HUDEP-2 (cell line): ENCODE measurements around the gene TAP2.
"Not testable (repeated sequence)": the region's sequence is repeated elsewhere in the genome, so short reads cannot be mapped to it uniquely, and the experiment has no call there.

Source experiments
- DNase-seq, 76 experiments: peaks; one replicate each; lab custom pipeline; 2025; ENCODE audit not compliant: unreplicated experiment in 76 of 76; lab: John Stamatoyannopoulos, UW

The TAP2 gene

GRCh38 chr6:32838114-32838958, at the start of gene TAP2:
TSS of gene TAP2 (minus strand) at chr6:32838739. CDS start at chr6:32838233, 506 bp downstream.
- peak in 74 of 76 experiments; percentile 69 to 99 (median 95) for DNase-seq

- no peak for DNase-seq
These were observed 49.1 kb upstream of the TAP2 start for GRCh38 chr6:32887616-32888015.

GRCh38 chr6:32886681-32887383, 48.3 kb upstream of the TAP2 start:
- no peak for DNase-seq

- DNase-seq, result peak in 35 of 76 experiments; percentile 7 to 73 (median 48)
These were observed 47.3 kb upstream of the TAP2 start for GRCh38 chr6:32885698-32886286.

- DNase-seq, result no peak
These were observed 45.2 kb upstream of the TAP2 start for GRCh38 chr6:32883789-32884188.

- DNase-seq, result no peak
These were observed 44.3 kb upstream of the TAP2 start for GRCh38 chr6:32882879-32883250.

GRCh38 chr6:32880962-32881361, 42.4 kb upstream of the TAP2 start:
- not testable (repeated sequence) for DNase-seq

- DNase-seq, result no peak
These were observed 41.2 kb upstream of the TAP2 start for GRCh38 chr6:32879691-32880090.

GRCh38 chr6:32876603-32877002, 38.1 kb upstream of the TAP2 start:
- no peak for DNase-seq

- not testable (repeated sequence) for DNase-seq
These were observed 35.4 kb upstream of the TAP2 start for GRCh38 chr6:32873947-32874346.

GRCh38 chr6:32868257-32868788, 29.8 kb upstream of the TAP2 start:
- DNase-seq, result peak in 65 of 76 experiments; percentile 18 to 85 (median 69)

- DNase-seq, result peak in 3 of 76 experiments; percentile 9 to 44 (median 16)
These were observed 29.2 kb upstream of the TAP2 start for GRCh38 chr6:32867554-32868256.

- DNase-seq, result no peak
These were observed 28.5 kb upstream of the TAP2 start for GRCh38 chr6:32867022-32867477.

- no peak for DNase-seq
These were observed 27.3 kb upstream of the TAP2 start for GRCh38 chr6:32865724-32866443.

- DNase-seq, result no peak
These were observed 24.2 kb upstream of the TAP2 start for GRCh38 chr6:32862725-32863124.

GRCh38 chr6:32860674-32861073, 22.1 kb upstream of the TAP2 start:
- no peak for DNase-seq

GRCh38 chr6:32858194-32858593, 19.7 kb upstream of the TAP2 start:
- no peak for DNase-seq

GRCh38 chr6:32857156-32857891, 18.8 kb upstream of the TAP2 start:
- peak in 56 of 76 experiments; percentile 9 to 81 (median 40) for DNase-seq
